Upper lobe of left lung (tissue), 4 donors: ENCODE results near the gene ATG10.

Source experiments
- CTCF ChIP-seq, 6 experiments: fragments of 450-650 bp in 4 of 6; fragments of 200-600 bp in 2 of 6; sonication (generic) in 2 of 6; IDR thresholded peaks; one replicate each; pipeline ENCODE4 v1.5.1; 2016 to 2019; ENCODE audit warnings: antibody characterized with exemption in 6 of 6
- EP300 ChIP-seq, 4 donors: sonication (generic); formaldehyde crosslinking; IDR thresholded peaks; one replicate each; pipeline ENCODE4 v1.5.1; 2017; ENCODE audit warnings: antibody characterized with exemption in 4 of 4, control low read depth in 2 of 4
- POLR2A ChIP-seq, 4 donors: fragments of 450-650 bp; IDR thresholded peaks; one replicate each; pipeline ENCODE4 v1.5.1; 2016 to 2017; ENCODE audit warnings: antibody characterized with exemption in 4 of 4, mild to moderate bottlenecking in 2 of 4
- POLR2AphosphoS5 ChIP-seq, 2 donors: sonication (generic); formaldehyde crosslinking; IDR thresholded peaks; one replicate each; pipeline ENCODE4 v1.5.1; 2017; ENCODE audit warnings: antibody characterized with exemption in 2 of 2

- TF ChIP-seq CTCF (IDR thresholded peaks at IDR 0.05) (no peak), POLR2A (IDR thresholded peaks at IDR 0.05) (no peak), EP300 (IDR thresholded peaks at IDR 0.05) (no peak), POLR2AphosphoS5 (IDR thresholded peaks at IDR 0.05) (no peak)
Measured at GRCh38 chr5:82298668-82299067, 326.8 kb downstream of the ATG10 start.
